SK-N-SH (cell line): ENCODE measurements around the gene PRDX1. TPM values are rescaled to one million over a fixed set of nuclear protein-coding genes. Genes with fewer than 3 reads are reported as not detected.

ENCODE experiments used
- CTCF ChIA-PET: fragments of 300-600, 350-600 bp; formaldehyde crosslinking; extraction: SDS; loops from one replicate; lab custom pipeline; 2021; lab: Yijun Ruan, JAX
- POLR2A ChIA-PET: fragments of 350-600 bp; sonication (Branson Sonifier 250); formaldehyde crosslinking; extraction: SDS; loops from one replicate; lab custom pipeline; 2020; ENCODE audit warnings: antibody characterized with exemption, inconsistent platforms; lab: Yijun Ruan, JAX
- DNase-seq: peaks from one replicate; pipeline ENCODE4 v3.0.0; 2012
- H2AFZ ChIP-seq: fragments of 200-600 bp; sonication (generic); 2 replicates; pipeline ENCODE4 v1.8.1; 2016; ENCODE audit warnings: antibody characterized with exemption, mild to moderate bottlenecking, low read depth
- H3F3A ChIP-seq: fragments of 200-600 bp; sonication (generic); replicated peaks from 2 replicates; pipeline ENCODE3; 2016; ENCODE audit warnings: antibody characterized with exemption, mild to moderate bottlenecking; ENCODE audit not compliant: insufficient read depth
- H3K27ac ChIP-seq, 2 experiments: fragments of 200-500 bp in 1 of 2; fragments of 200-600 bp in 1 of 2; sonication (Bioruptor generic) in 1 of 2; sonication (generic), shearing (Covaris generic) in 1 of 2; 2 replicates each; pipeline versions ENCODE4 v1.5.1 to v1.6.1; 2014 to 2016; ENCODE audit warnings: low read depth in 2 of 2, inconsistent platforms in 1 of 2, low read length in 1 of 2, mild to moderate bottlenecking in 1 of 2, mixed read lengths in 1 of 2
- H3K27me3 ChIP-seq: fragments of 200-600 bp; sonication (generic), shearing (Covaris generic); 2 replicates; pipeline ENCODE4 v1.6.1; 2016; ENCODE audit warnings: mixed run types; ENCODE audit not compliant: insufficient read depth
- H3K36me3 ChIP-seq, 2 experiments: fragments of 200-500 bp in 1 of 2; fragments of 200-600 bp in 1 of 2; sonication (Bioruptor generic) in 1 of 2; sonication (generic) in 1 of 2; replicated peaks in 1 of 2; 2 replicates each; pipeline versions ENCODE3 to v1.5.1; 2014 to 2016; ENCODE audit warnings: low read length in 1 of 2, mild to moderate bottlenecking in 1 of 2; ENCODE audit not compliant: insufficient read depth in 2 of 2, control insufficient read depth in 1 of 2
- H3K4me1 ChIP-seq, 2 experiments: fragments of 200-500 bp in 1 of 2; fragments of 200-600 bp in 1 of 2; sonication (Bioruptor generic) in 1 of 2; sonication (generic), shearing (Covaris generic) in 1 of 2; 2 replicates each; pipeline versions ENCODE4 v1.5.1 to v1.6.1; 2014 to 2016; ENCODE audit warnings: low read depth in 1 of 2, low read length in 1 of 2, mixed run types in 1 of 2; ENCODE audit not compliant: insufficient read depth in 2 of 2, control insufficient read depth in 1 of 2
- H3K4me2 ChIP-seq: fragments of 200-600 bp; sonication (generic), shearing (Covaris generic); 2 replicates; pipeline ENCODE4 v1.6.1; 2017; ENCODE audit warnings: mixed run types
- H3K4me3 ChIP-seq, 2 experiments: fragments of 200-500 bp in 1 of 2; fragments of 200-600 bp in 1 of 2; sonication (Bioruptor generic) in 1 of 2; sonication (generic), shearing (Covaris generic) in 1 of 2; 2 replicates each; pipeline versions ENCODE4 v1.5.1 to v1.8.1; 2014 to 2016; ENCODE audit warnings: low read depth in 2 of 2, inconsistent platforms in 1 of 2, low read length in 1 of 2, mild to moderate bottlenecking in 1 of 2, mixed read lengths in 1 of 2, moderate library complexity in 1 of 2
- H3K79me2 ChIP-seq: fragments of 200-600 bp; sonication (generic); 2 replicates; pipeline ENCODE4 v1.8.1; 2017; ENCODE audit warnings: mild to moderate bottlenecking; ENCODE audit not compliant: insufficient read depth
- H3K9ac ChIP-seq: fragments of 200-600 bp; sonication (generic); 2 replicates; pipeline ENCODE4 v1.6.1; 2017; ENCODE audit warnings: mixed run types
- H3K9me2 ChIP-seq: fragments of 200-600 bp; sonication (generic); 2 replicates; pipeline ENCODE4 v1.6.1; 2017; ENCODE audit warnings: mixed run types
- H3K9me3 ChIP-seq: fragments of 200-600 bp; sonication (generic); 2 replicates; pipeline ENCODE4 v1.6.1; 2017; ENCODE audit warnings: mixed run types, mild to moderate bottlenecking, moderate library complexity
- H4K20me1 ChIP-seq: fragments of 200-600 bp; sonication (generic); 2 replicates; pipeline ENCODE4 v1.6.1; 2017; ENCODE audit warnings: mild to moderate bottlenecking, mixed run types; ENCODE audit not compliant: insufficient read depth
- ELF1 ChIP-seq: IDR thresholded peaks from 2 replicates; pipeline ENCODE4 v1.4.0; 2012
- EP300 ChIP-seq, 2 experiments: IDR thresholded peaks; 2 replicates each; pipeline versions ENCODE4 v1.4.0 to v1.6.1; 2012; ENCODE audit warnings: borderline replicate concordance in 1 of 2, low read depth in 1 of 2, low read length in 1 of 2
- EZH2phosphoT487 ChIP-seq: fragments of 200-600 bp; sonication (generic); IDR thresholded peaks from 2 replicates; pipeline ENCODE4 v1.6.1; 2017; ENCODE audit warnings: low read depth, mixed run types, mild to moderate bottlenecking, antibody characterized with exemption, moderate library complexity, borderline replicate concordance
- MXI1 ChIP-seq: IDR thresholded peaks from 2 replicates; pipeline ENCODE4 v1.6.1; 2012; ENCODE audit warnings: mild to moderate bottlenecking, low read depth, low read length, improper control_type of control experiment
- POLR2AphosphoS5 ChIP-seq: IDR thresholded peaks from 2 replicates; pipeline ENCODE4 v1.6.1; 2012; ENCODE audit warnings: low read depth, low read length
- RAD21 ChIP-seq: IDR thresholded peaks from 2 replicates; pipeline ENCODE4 v1.6.1; 2012; ENCODE audit warnings: mild to moderate bottlenecking, low read length
- SIN3A ChIP-seq: IDR thresholded peaks from 2 replicates; pipeline ENCODE4 v1.6.1; 2012; ENCODE audit warnings: low read depth, mild to moderate bottlenecking, low read length, moderate library complexity, borderline replicate concordance
- SMC3 ChIP-seq: IDR thresholded peaks from 2 replicates; pipeline ENCODE4 v1.6.1; 2012; ENCODE audit warnings: low read depth, low read length, improper control_type of control experiment
- WGBS: methylation state at CpG from one replicate; pipeline ENCODE4 v1.1.6; 2017; ENCODE audit warnings: low lambda C conversion rate; 5-methylcytosine and 5-hydroxymethylcytosine counted together
- polyA plus RNA-seq, 3 experiments: library from polyadenylated mRNA; depleted of rRNA; stranded (reverse); fragments of >200 nt; gene quantifications; 2 replicates each; pipeline ENCODE4 v1.2.3, GENCODE V29; 2012
- TF ChIP-seq, protein P1 (sequence below): IDR thresholded peaks from 2 replicates; pipeline ENCODE4 v1.4.0; 2012; ENCODE audit warnings: low read depth, borderline replicate concordance
- TF ChIP-seq, protein P2 (sequence below): IDR thresholded peaks from 2 replicates; pipeline ENCODE4; 2012
- TF ChIP-seq, protein P3 (sequence below): IDR thresholded peaks from 2 replicates; pipeline ENCODE4 v1.4.0; 2012; ENCODE audit warnings: low read depth, borderline replicate concordance
- TF ChIP-seq, protein P4 (sequence below): fragments of 150-350 bp; IDR thresholded peaks from 2 replicates; pipeline ENCODE4 v1.6.1; 2017; ENCODE audit warnings: antibody characterized with exemption, low read length, low read depth, borderline replicate concordance

Gene PRDX1
- polyA plus RNA-seq, 1 of the 3 experiments (the other 2 are of a cell fraction) = 467 TPM

DNA sequence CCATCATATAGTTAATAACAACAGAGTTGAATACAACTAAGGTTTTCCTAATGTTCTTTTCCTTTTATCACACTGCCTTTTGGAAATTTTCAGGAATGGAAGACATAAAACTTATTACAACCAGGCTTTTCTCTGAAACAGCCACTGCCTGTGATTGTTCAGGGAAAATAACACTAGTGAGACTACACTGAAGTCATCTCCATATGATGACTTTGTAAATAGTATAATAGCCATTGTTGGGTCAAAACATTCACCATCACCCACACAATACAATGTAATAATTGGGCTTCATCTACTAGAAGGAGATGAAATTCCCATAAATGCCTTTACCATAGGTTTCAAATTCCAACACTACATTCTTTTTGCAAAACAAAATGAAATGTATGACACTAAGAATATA lies 35.7 kb downstream of the PRDX1 start:
- Histone ChIP-seq H3K36me3 (no peaks in the 10 kb centered on the region), H3K9ac (no peak overlapping the region), H3K4me1 (peaks cover 0 to 5% of the 10 kb centered on the region in 2 experiments; a peak in 2 of 4 replicates), H3F3A (no peaks in the 10 kb centered on the region)
- TF ChIP-seq, protein P1, sequence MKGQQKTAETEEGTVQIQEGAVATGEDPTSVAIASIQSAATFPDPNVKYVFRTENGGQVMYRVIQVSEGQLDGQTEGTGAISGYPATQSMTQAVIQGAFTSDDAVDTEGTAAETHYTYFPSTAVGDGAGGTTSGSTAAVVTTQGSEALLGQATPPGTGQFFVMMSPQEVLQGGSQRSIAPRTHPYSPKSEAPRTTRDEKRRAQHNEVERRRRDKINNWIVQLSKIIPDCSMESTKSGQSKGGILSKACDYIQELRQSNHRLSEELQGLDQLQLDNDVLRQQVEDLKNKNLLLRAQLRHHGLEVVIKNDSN = no peak
- TF ChIP-seq EZH2phosphoT487 (no peak), SIN3A (no peak), MXI1 (no peak), ELF1 (no peak), SMC3 (no peak), EP300 (IDR thresholded peaks at IDR 0.05; ENCODE audit: borderline replicate concordance in 1 of 2, low read depth in 1 of 2, low read length in 1 of 2) (no peak), RAD21 (no peak)
- TF ChIP-seq, protein P2, sequence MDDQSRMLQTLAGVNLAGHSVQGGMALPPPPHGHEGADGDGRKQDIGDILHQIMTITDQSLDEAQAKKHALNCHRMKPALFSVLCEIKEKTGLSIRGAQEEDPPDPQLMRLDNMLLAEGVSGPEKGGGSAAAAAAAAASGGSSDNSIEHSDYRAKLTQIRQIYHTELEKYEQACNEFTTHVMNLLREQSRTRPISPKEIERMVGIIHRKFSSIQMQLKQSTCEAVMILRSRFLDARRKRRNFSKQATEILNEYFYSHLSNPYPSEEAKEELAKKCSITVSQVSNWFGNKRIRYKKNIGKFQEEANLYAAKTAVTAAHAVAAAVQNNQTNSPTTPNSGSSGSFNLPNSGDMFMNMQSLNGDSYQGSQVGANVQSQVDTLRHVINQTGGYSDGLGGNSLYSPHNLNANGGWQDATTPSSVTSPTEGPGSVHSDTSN = no peak
- TF ChIP-seq, protein P3, sequence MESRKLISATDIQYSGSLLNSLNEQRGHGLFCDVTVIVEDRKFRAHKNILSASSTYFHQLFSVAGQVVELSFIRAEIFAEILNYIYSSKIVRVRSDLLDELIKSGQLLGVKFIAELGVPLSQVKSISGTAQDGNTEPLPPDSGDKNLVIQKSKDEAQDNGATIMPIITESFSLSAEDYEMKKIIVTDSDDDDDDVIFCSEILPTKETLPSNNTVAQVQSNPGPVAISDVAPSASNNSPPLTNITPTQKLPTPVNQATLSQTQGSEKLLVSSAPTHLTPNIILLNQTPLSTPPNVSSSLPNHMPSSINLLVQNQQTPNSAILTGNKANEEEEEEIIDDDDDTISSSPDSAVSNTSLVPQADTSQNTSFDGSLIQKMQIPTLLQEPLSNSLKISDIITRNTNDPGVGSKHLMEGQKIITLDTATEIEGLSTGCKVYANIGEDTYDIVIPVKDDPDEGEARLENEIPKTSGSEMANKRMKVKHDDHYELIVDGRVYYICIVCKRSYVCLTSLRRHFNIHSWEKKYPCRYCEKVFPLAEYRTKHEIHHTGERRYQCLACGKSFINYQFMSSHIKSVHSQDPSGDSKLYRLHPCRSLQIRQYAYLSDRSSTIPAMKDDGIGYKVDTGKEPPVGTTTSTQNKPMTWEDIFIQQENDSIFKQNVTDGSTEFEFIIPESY = no peak
- TF ChIP-seq, all 33 proteins: peak for 0
- CTCF ChIA-PET = interaction anchor here (0.6 to 1.7 kb wide), 2 partner anchors 27 to 126 kb away, joined by 3 to 4 read pairs; no protein-coding TSS in a partner anchor
- H3K9me3 ChIP-seq = no peaks in the 10 kb centered on the region
- H2AFZ ChIP-seq = no peak overlapping the region; the same call in 1 of the 2 replicates
- H3K4me3 ChIP-seq = no peak overlapping the region
- no peak overlapping the region for H3K27ac ChIP-seq
- POLR2A ChIA-PET = interaction anchor here (0.5 to 0.7 kb wide), 2 partner anchors 35 to 98 kb away, joined by 3 read pairs; no protein-coding TSS in a partner anchor
- H3K79me2 ChIP-seq = no peaks in the 10 kb centered on the region
- H4K20me1 ChIP-seq = no peaks in the 10 kb centered on the region
- no peak for DNase-seq
- no peaks in the 10 kb centered on the region for H3K9me2 ChIP-seq
- no peaks in the 10 kb centered on the region for H3K27me3 ChIP-seq
- no peak overlapping the region for H3K4me2 ChIP-seq

- Histone ChIP-seq H4K20me1 (no peaks in the 10 kb centered on the region), H3K36me3 (no peaks in the 10 kb centered on the region), H3K27me3 (no peaks in the 10 kb centered on the region), H3K4me2 (no peak overlapping the region), H3K9me2 (no peaks in the 10 kb centered on the region), H3K4me3 (no peak overlapping the region), H3F3A (no peaks in the 10 kb centered on the region), H3K27ac (no peak overlapping the region), H2AFZ (no peak overlapping the region), H3K9ac (no peak overlapping the region), H3K79me2 (no peaks in the 10 kb centered on the region), H3K9me3 (no peaks in the 10 kb centered on the region), H3K4me1 (no peaks in the 10 kb centered on the region)
- TF ChIP-seq POLR2AphosphoS5 = no peak
- TF ChIP-seq, protein P3 = no peak
- TF ChIP-seq, protein P4, sequence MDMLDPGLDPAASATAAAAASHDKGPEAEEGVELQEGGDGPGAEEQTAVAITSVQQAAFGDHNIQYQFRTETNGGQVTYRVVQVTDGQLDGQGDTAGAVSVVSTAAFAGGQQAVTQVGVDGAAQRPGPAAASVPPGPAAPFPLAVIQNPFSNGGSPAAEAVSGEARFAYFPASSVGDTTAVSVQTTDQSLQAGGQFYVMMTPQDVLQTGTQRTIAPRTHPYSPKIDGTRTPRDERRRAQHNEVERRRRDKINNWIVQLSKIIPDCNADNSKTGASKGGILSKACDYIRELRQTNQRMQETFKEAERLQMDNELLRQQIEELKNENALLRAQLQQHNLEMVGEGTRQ = no peak
- no peak for DNase-seq
- POLR2A ChIA-PET = no interaction called here
- 74% methylated on average over 5 of the region's 5 CpGs for WGBS
- CTCF ChIA-PET = interaction anchor here (2.4 kb wide), 1 partner anchor 13 kb away, joined by 9 read pairs; no protein-coding TSS in a partner anchor
Measured at GRCh38 chr1:45479039-45479748, 42.5 kb downstream of the PRDX1 start.
